Naive thymus-derived CD4-positive, alpha-beta T cell (primary cell): Measurements from ENCODE around the gene PIEZO2. TPM values are rescaled to one million over a fixed set of nuclear protein-coding genes. Genes with fewer than 3 reads are reported as not detected.

ENCODE experiments used
- ATAC-seq: fragments of 150-1000 bp; cut with Tn5 transposase; 2 replicates; pipeline ENCODE4 v1.10.0; 2021; ENCODE audit warnings: mild to moderate bottlenecking, moderate library complexity
- CTCF ChIA-PET: fragments of 350-600 bp; sonication (Branson Sonifier 250); formaldehyde crosslinking; loops from one replicate; lab custom pipeline; 2021; ENCODE audit warnings: antibody characterized with exemption; lab: Charles Lee
- POLR2A ChIA-PET: fragments of 350-600 bp; sonication (Branson Sonifier 250); formaldehyde crosslinking; loops from one replicate; lab custom pipeline; 2021; ENCODE audit warnings: antibody characterized with exemption, inconsistent platforms; lab: Charles Lee
- DNase-seq, 9 donors: peaks; one replicate each; pipeline versions ENCODE4 v3.0.0 to v3.0.0-alpha.2; 2020 to 2022; ENCODE audit warnings: mixed read lengths in 1 of 9
- H3K27ac ChIP-seq: one replicate; pipeline ENCODE4 v1.7.0; 2013; ENCODE audit warnings: mild to moderate bottlenecking, low read depth, low read length, moderate library complexity
- H3K27me3 ChIP-seq, 2 donors: one replicate each; pipeline ENCODE4 v1.7.0; 2013; ENCODE audit warnings: low read length in 2 of 2, mild to moderate bottlenecking in 2 of 2, moderate library complexity in 2 of 2; ENCODE audit not compliant: control insufficient read depth in 2 of 2, insufficient read depth in 2 of 2
- H3K36me3 ChIP-seq, 3 experiments: 1 replicate in 2 of 3; 2 replicates in 1 of 3; pipeline ENCODE4 v1.7.0; 2013; ENCODE audit warnings: low read length in 3 of 3, mild to moderate bottlenecking in 3 of 3, moderate library complexity in 1 of 3; ENCODE audit not compliant: insufficient read depth in 3 of 3, control insufficient read depth in 2 of 3
- H3K4me1 ChIP-seq, 2 donors: one replicate each; pipeline ENCODE4 v1.7.0; 2013; ENCODE audit warnings: low read length in 2 of 2, mild to moderate bottlenecking in 2 of 2, moderate library complexity in 1 of 2; ENCODE audit not compliant: control insufficient read depth in 2 of 2, insufficient read depth in 2 of 2
- H3K4me3 ChIP-seq: 2 replicates; pipeline ENCODE4 v1.7.0; 2013; ENCODE audit warnings: mild to moderate bottlenecking, low read length
- H3K9me3 ChIP-seq, 3 experiments: 1 replicate in 2 of 3; 2 replicates in 1 of 3; pipeline ENCODE4 v1.7.0; 2013; ENCODE audit warnings: low read length in 3 of 3; ENCODE audit not compliant: control insufficient read depth in 2 of 3
- H3K27ac Mint-ChIP-seq, 9 donors: one replicate each; pipeline ENCODE4 v1.8.0; 2020 to 2022; ENCODE audit warnings: mixed read lengths in 9 of 9, mild to moderate bottlenecking in 8 of 9, moderate library complexity in 5 of 9, inconsistent platforms in 2 of 9
- H3K27me3 Mint-ChIP-seq, 5 donors: one replicate each; pipeline ENCODE4 v1.8.0; 2021 to 2022; ENCODE audit warnings: mixed read lengths in 5 of 5, mild to moderate bottlenecking in 1 of 5
- H3K36me3 Mint-ChIP-seq, 5 donors: one replicate each; pipeline ENCODE4 v1.8.0; 2020 to 2022; ENCODE audit warnings: mixed read lengths in 5 of 5, mild to moderate bottlenecking in 3 of 5, inconsistent platforms in 1 of 5
- H3K4me1 Mint-ChIP-seq, 7 donors: one replicate each; pipeline ENCODE4 v1.8.0; 2020 to 2022; ENCODE audit warnings: mixed read lengths in 7 of 7, mild to moderate bottlenecking in 3 of 7, inconsistent platforms in 1 of 7
- H3K4me3 Mint-ChIP-seq, 10 donors: one replicate each; pipeline ENCODE4 v1.8.0; 2020 to 2022; ENCODE audit warnings: mild to moderate bottlenecking in 10 of 10, mixed read lengths in 10 of 10, moderate library complexity in 6 of 10, inconsistent platforms in 2 of 10
- H3K9me3 Mint-ChIP-seq, 11 donors: one replicate each; pipeline ENCODE4 v1.8.0; 2020 to 2022; ENCODE audit warnings: mixed read lengths in 11 of 11, mild to moderate bottlenecking in 4 of 11, inconsistent platforms in 1 of 11, moderate library complexity in 1 of 11
- intact Hi-C, 2 donors: fragments of 100-400 bp; cut with micrococcal nuclease; formaldehyde crosslinking; loops; one replicate each; pipeline ENCODE4 v1.15.1; 2023
- polyA plus RNA-seq, 2 donors: library from polyadenylated mRNA; unstranded; fragments of 300-500 nt; fragmentation: Illumina TruSeq; gene quantifications; one replicate each; pipeline ENCODE4 v1.2.3, GENCODE V29; 2021
- total RNA-seq, 6 experiments: library from RNA in 5 of 6; stranded (reverse) in 5 of 6; gene quantifications; 1 replicate in 5 of 6; 2 replicates in 1 of 6; pipeline ENCODE4 v1.2.3 and lab custom pipeline; 2021 to 2026

Gene PIEZO2
- total and polyA plus RNA-seq, 7 experiments from 2014 or later: not detected

- Mint-ChIP-seq H3K27me3 (peaks cover 0 to 5% (median 0%) of the 10 kb centered on the region in 5 donors), H3K4me3 (no peak overlapping the region), H3K36me3 (no peaks in the 10 kb centered on the region), H3K9me3 (peaks cover 0 to 3% (median 0%) of the 10 kb centered on the region in 11 donors), H3K4me1 (no peaks in the 10 kb centered on the region), H3K27ac (no peak overlapping the region)
- intact Hi-C loops: no loop called here
- Histone ChIP-seq H3K4me1 (no peaks in the 10 kb centered on the region), H3K9me3 (no peaks in the 10 kb centered on the region), H3K36me3 (no peaks in the 10 kb centered on the region), H3K4me3 (no peak overlapping the region), H3K27me3 (no peaks in the 10 kb centered on the region), H3K27ac (no peak overlapping the region)
- ATAC-seq (no peak), DNase-seq (no peak)
- POLR2A ChIA-PET: no interaction called here
- CTCF ChIA-PET: no interaction called here
Observed at GRCh38 chr18:11020877-11021414, 128.4 kb downstream of the PIEZO2 start.

DNA sequence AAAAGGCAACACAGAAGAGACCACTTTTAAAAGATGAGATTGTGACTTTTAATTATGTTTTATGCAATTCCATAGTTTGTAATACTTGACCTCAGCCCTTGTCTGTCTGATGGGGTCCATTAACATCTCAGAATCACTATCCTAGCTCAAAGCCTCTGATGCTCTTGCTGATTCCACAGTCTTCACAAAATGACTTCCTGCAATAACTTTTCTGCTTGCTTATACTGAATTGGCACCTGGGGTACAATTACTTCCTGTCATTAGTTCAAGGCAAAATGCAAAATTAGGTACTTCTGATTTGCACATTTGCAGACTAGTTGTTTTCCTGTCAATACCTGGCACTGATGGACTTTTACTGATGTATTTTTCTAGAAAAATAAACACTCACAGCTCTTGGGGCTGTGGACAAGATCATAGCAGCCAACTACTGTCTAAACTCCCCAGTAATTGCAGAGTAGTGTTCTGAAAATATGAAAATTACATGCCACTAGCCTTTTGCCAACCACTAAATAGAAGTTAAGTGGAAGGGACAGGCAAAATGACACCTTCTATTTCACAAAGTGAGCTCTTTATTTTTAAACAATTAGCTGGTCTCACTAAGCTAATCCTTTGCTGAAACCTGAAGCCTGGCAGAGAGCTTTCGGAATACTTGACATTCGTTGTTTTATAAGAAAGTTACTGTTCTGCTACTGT lies 129.1 kb downstream of the PIEZO2 start:
- DNase-seq (no peak), ATAC-seq (no peak)
- Histone ChIP-seq H3K4me3 (no peak overlapping the region), H3K4me1 (no peaks in the 10 kb centered on the region), H3K27ac (no peak overlapping the region), H3K9me3 (no peaks in the 10 kb centered on the region), H3K36me3 (no peaks in the 10 kb centered on the region), H3K27me3 (no peaks in the 10 kb centered on the region)
- intact Hi-C loops: no loop called here
- Mint-ChIP-seq H3K27ac (no peak overlapping the region), H3K36me3 (no peaks in the 10 kb centered on the region), H3K4me3 (no peak overlapping the region), H3K27me3 (peaks cover 0 to 5% (median 0%) of the 10 kb centered on the region in 5 donors), H3K4me1 (no peaks in the 10 kb centered on the region), H3K9me3 (peaks cover 0 to 4% (median 0%) of the 10 kb centered on the region in 11 donors)
- ChIA-PET CTCF (no interaction called here), POLR2A (no interaction called here)

- ChIA-PET CTCF (no interaction called here), POLR2A (no interaction called here)
- DNase-seq: no peak
- Mint-ChIP-seq H3K27ac (no peak overlapping the region), H3K27me3 (peaks cover 0 to 5% (median 0%) of the 10 kb centered on the region in 5 donors), H3K9me3 (peaks cover 0 to 4% (median 0%) of the 10 kb centered on the region in 11 donors), H3K36me3 (no peaks in the 10 kb centered on the region), H3K4me1 (no peaks in the 10 kb centered on the region), H3K4me3 (no peak overlapping the region)
- Histone ChIP-seq H3K4me3 (no peak overlapping the region), H3K4me1 (no peaks in the 10 kb centered on the region), H3K27ac (no peak overlapping the region), H3K9me3 (no peaks in the 10 kb centered on the region), H3K36me3 (no peaks in the 10 kb centered on the region), H3K27me3 (no peaks in the 10 kb centered on the region)
- intact Hi-C loops: no loop called here
- ATAC-seq: no peak
Observed at GRCh38 chr18:11019295-11020105, 129.9 kb downstream of the PIEZO2 start.

DNA sequence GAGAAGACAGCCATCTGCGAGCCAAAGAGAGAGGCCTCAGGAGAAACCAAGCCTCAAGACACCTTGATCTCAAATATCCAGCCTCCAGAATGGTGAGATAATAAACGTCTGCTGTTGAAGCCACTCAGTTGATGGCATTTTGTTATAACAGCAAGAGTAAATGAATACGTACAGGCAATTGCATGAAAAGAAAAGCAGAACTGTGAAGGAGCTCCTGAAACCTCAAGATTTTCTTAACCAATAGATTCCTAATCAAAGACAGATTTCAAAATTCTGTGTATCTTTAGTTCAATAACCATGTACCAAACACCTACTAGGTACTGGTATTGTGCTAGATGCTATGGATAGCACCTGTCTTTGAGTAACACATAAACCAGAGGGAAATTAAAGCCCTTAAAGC lies 139.5 kb downstream of the PIEZO2 start:
- Mint-ChIP-seq H3K4me1 (no peaks in the 10 kb centered on the region), H3K36me3 (no peaks in the 10 kb centered on the region), H3K4me3 (no peak overlapping the region), H3K27ac (no peak overlapping the region), H3K9me3 (no peaks in the 10 kb centered on the region), H3K27me3 (no peaks in the 10 kb centered on the region)
- no peak overlapping the region for H3K4me3 ChIP-seq
- intact Hi-C loops: no loop called here
- H3K27me3 ChIP-seq: no peaks in the 10 kb centered on the region
- no peaks in the 10 kb centered on the region for H3K4me1 ChIP-seq
- no peak overlapping the region for H3K27ac ChIP-seq
- DNase-seq: no peak
- H3K36me3 ChIP-seq: no peaks in the 10 kb centered on the region
- ChIA-PET CTCF (no interaction called here), POLR2A (no interaction called here)
- no peak for ATAC-seq
- no peaks in the 10 kb centered on the region for H3K9me3 ChIP-seq

DNA sequence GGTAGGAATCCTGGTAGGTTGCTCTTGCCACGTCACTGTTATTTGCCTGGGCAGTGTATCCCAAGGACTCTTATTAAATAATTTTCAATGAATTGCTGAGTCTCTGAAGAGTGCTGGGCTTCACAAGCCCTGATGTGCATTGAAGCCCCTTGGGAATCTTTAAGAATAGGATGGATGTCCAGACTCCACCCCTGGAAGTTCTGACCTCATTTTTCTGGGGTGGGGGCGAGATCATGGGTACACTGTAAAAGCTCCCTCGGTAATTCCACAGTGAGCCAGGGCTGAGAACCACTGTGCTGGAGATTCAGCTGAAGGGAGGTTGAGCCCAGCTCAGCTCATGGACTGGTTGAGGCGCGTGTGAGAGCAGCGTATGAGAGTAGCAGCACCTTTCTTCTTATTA lies 140.2 kb downstream of the PIEZO2 start:
- CTCF ChIA-PET: no interaction called here
- no peak for ATAC-seq

DNA sequence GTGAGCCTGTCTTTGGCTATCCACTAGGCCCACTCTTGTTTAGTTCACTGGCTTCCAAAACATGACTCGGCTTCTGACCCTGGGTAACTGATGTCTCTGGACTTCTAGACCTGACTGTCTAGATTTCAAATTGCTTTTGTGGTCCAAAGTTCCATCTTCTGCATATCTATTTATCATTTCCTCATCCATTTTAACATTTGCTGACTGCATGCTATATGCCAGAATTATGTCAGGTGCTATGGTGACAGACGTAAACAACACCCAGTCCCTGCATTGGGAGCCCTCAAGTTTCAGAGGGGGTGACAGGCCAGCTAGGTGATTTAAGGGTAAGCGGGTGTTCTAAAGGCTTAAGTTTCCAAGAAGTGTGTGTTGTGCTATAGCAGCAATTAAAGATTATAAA lies 140.9 kb downstream of the PIEZO2 start:
- no peak overlapping the region for H3K27ac Mint-ChIP-seq
- Histone ChIP-seq H3K36me3 (no peaks in the 10 kb centered on the region), H3K27me3 (no peaks in the 10 kb centered on the region), H3K4me1 (no peaks in the 10 kb centered on the region), H3K4me3 (no peak overlapping the region), H3K9me3 (no peaks in the 10 kb centered on the region), H3K27ac (no peak overlapping the region)
- ChIA-PET POLR2A (no interaction called here), CTCF (no interaction called here)
- H3K4me1 Mint-ChIP-seq: no peaks in the 10 kb centered on the region
- peaks cover 0 to 5% (median 0%) of the 10 kb centered on the region in 5 donors for H3K27me3 Mint-ChIP-seq
- intact Hi-C loops: no loop called here
- ATAC-seq (no peak), DNase-seq (no peak)
- peaks cover 0 to 5% (median 0%) of the 10 kb centered on the region in 11 donors for H3K9me3 Mint-ChIP-seq
- no peak overlapping the region for H3K4me3 Mint-ChIP-seq
- H3K36me3 Mint-ChIP-seq: no peaks in the 10 kb centered on the region

More for the DNA sequence above, 140.2 kb downstream of the PIEZO2 start:
- H3K9me3 ChIP-seq: no peaks in the 10 kb centered on the region
- no peaks in the 10 kb centered on the region for H3K4me1 ChIP-seq
- no peaks in the 10 kb centered on the region for H3K27me3 ChIP-seq
- intact Hi-C loops: no loop called here
- Mint-ChIP-seq H3K9me3 (peaks cover 0 to 5% (median 0%) of the 10 kb centered on the region in 11 donors), H3K27ac (no peak overlapping the region), H3K4me1 (no peaks in the 10 kb centered on the region), H3K36me3 (no peaks in the 10 kb centered on the region), H3K4me3 (no peak overlapping the region), H3K27me3 (peaks cover 0 to 5% (median 0%) of the 10 kb centered on the region in 5 donors)
- POLR2A ChIA-PET: no interaction called here
- no peak for DNase-seq
- H3K4me3 ChIP-seq: no peak overlapping the region
- no peaks in the 10 kb centered on the region for H3K36me3 ChIP-seq
- no peak overlapping the region for H3K27ac ChIP-seq
